CD4-positive, alpha-beta memory T cell (primary cell): ENCODE data around the gene GSTM3. TPM values are rescaled to one million over a fixed set of nuclear protein-coding genes. Genes with fewer than 3 reads are reported as not detected.

Source experiments
- CTCF ChIA-PET: fragments of 350-600 bp; sonication (Branson Sonifier 250); formaldehyde crosslinking; loops from one replicate; lab custom pipeline; 2021; ENCODE audit warnings: inconsistent platforms; ENCODE audit not compliant: partially characterized antibody; lab: Charles Lee
- POLR2A ChIA-PET: fragments of 350-600 bp; sonication (Branson Sonifier 250); formaldehyde crosslinking; loops from one replicate; lab custom pipeline; 2021; ENCODE audit not compliant: partially characterized antibody; lab: Charles Lee
- DNase-seq, 5 donors: peaks; one replicate each; pipeline versions ENCODE4 v3.0.0 to v3.0.0-alpha.2; 2020 to 2022; ENCODE audit warnings: mixed read lengths in 1 of 5
- H3K27ac ChIP-seq: one replicate; pipeline ENCODE4 v1.7.0; 2013; ENCODE audit warnings: low read depth, low read length
- H3K27me3 ChIP-seq: 2 replicates; pipeline ENCODE4 v1.7.0; 2013; ENCODE audit warnings: mild to moderate bottlenecking, low read length, moderate library complexity; ENCODE audit not compliant: insufficient read depth
- H3K36me3 ChIP-seq: 2 replicates; pipeline ENCODE4 v1.7.0; 2013; ENCODE audit warnings: mild to moderate bottlenecking, low read length, moderate library complexity; ENCODE audit not compliant: insufficient read depth
- H3K4me1 ChIP-seq: 2 replicates; pipeline ENCODE4 v1.7.0; 2013; ENCODE audit warnings: mild to moderate bottlenecking, low read length, moderate library complexity; ENCODE audit not compliant: insufficient read depth
- H3K4me3 ChIP-seq, 2 donors: one replicate each; pipeline ENCODE4 v1.7.0; 2013; ENCODE audit warnings: low read length in 2 of 2, mild to moderate bottlenecking in 1 of 2
- H3K9me3 ChIP-seq, 2 donors: one replicate each; pipeline ENCODE4 v1.7.0; 2013; ENCODE audit warnings: low read length in 2 of 2, control low read depth in 1 of 2; ENCODE audit not compliant: control insufficient read depth in 1 of 2
- H3K27ac Mint-ChIP-seq, 7 donors: one replicate each; pipeline ENCODE4 v1.8.0; 2020 to 2021; ENCODE audit warnings: mixed read lengths in 7 of 7, mild to moderate bottlenecking in 6 of 7, inconsistent platforms in 3 of 7, moderate library complexity in 3 of 7
- H3K27me3 Mint-ChIP-seq, 2 donors: one replicate each; pipeline ENCODE4 v1.8.0; 2020 to 2021; ENCODE audit warnings: mixed read lengths in 2 of 2
- H3K36me3 Mint-ChIP-seq, 2 donors: one replicate each; pipeline ENCODE4 v1.8.0; 2020 to 2021; ENCODE audit warnings: mixed read lengths in 2 of 2, inconsistent platforms in 1 of 2, mild to moderate bottlenecking in 1 of 2
- H3K4me1 Mint-ChIP-seq, 4 donors: one replicate each; pipeline ENCODE4 v1.8.0; 2020 to 2021; ENCODE audit warnings: mixed read lengths in 4 of 4, mild to moderate bottlenecking in 1 of 4
- H3K4me3 Mint-ChIP-seq, 8 donors: one replicate each; pipeline ENCODE4 v1.8.0; 2020 to 2021; ENCODE audit warnings: mixed read lengths in 8 of 8, mild to moderate bottlenecking in 7 of 8, moderate library complexity in 6 of 8, inconsistent platforms in 3 of 8
- H3K9me3 Mint-ChIP-seq, 8 donors: one replicate each; pipeline ENCODE4 v1.8.0; 2020 to 2021; ENCODE audit warnings: mixed read lengths in 8 of 8, mild to moderate bottlenecking in 5 of 8, inconsistent platforms in 3 of 8, moderate library complexity in 1 of 8
- intact Hi-C: fragments of 100-400 bp; cut with micrococcal nuclease; formaldehyde crosslinking; loops from one replicate; pipeline ENCODE4 v1.15.1; 2023
- polyA plus RNA-seq, 2 donors: library from polyadenylated mRNA; unstranded; fragments of 300-500 nt; fragmentation: Illumina TruSeq; gene quantifications; one replicate each; pipeline ENCODE4 v1.2.3, GENCODE V29; 2021
- total RNA-seq, 2 experiments: library from RNA; stranded (reverse); gene quantifications; one replicate each; pipeline ENCODE4 v1.2.3, GENCODE V29; 2021

The GSTM3 gene
- total RNA-seq (1 to 10 TPM; 1.2 TPM), polyA plus RNA-seq (10 to 100 TPM; 25.7 to 44.3 TPM)

GRCh38 chr1:109740615-109741373 is at the start of gene GSTM3:
Gene GSTM3, minus strand, starts transcription at chr1:109741038. Its CDS starts 751 bp downstream, at chr1:109740287.
- Mint-ChIP-seq H3K36me3 (peaks cover 0 to 7% of the 10 kb centered on the region in 2 donors), H3K4me3 (peak within 1 kb of the TSS; percentile 73 to 92 (median 87)), H3K27ac (peak within 1 kb of the TSS; percentile 7 to 93 (median 90)), H3K4me1 (peaks cover 8 to 16% (median 12%) of the 10 kb centered on the region in 4 donors), H3K27me3 (peaks cover 0 to 18% of the 10 kb centered on the region in 2 donors), H3K9me3 (no peaks in the 10 kb centered on the region)
- Histone ChIP-seq H3K27ac (peak within 1 kb of the TSS; percentile 44), H3K9me3 (no peaks in the 10 kb centered on the region), H3K27me3 (no peaks in the 10 kb centered on the region), H3K36me3 (no peaks in the 10 kb centered on the region), H3K4me1 (peaks cover 15% of the 10 kb centered on the region), H3K4me3 (peak within 1 kb of the TSS; percentile 52 to 54)
- POLR2A ChIA-PET = interaction anchor here (1.2 to 1.7 kb wide), 2 partner anchors 244 to 245 kb away, joined by 4 to 7 read pairs; partner anchors contain the start of gene AHCYL1
- no peak for DNase-seq
- CTCF ChIA-PET = interaction anchor here (1.2 to 1.6 kb wide), 2 partner anchors 98 to 244 kb away, joined by 4 to 5 read pairs; partner anchors contain the start of gene AHCYL1
- intact Hi-C loops = loop anchor here (1.0 kb wide), 1 partner anchor 244 kb away; the partner anchor contains the start of gene AHCYL1

- intact Hi-C loops = loop anchor here (1.0 to 2.0 kb wide), 4 partner anchors 12 to 194 kb away; partner anchors contain the start of genes AHCYL1 and CSF1
- Mint-ChIP-seq H3K4me3 (peak overlapping the region in 7 of 8 donors; percentile 17 to 82 (median 48)), H3K4me1 (peaks cover 43 to 94% (median 73%) of the 10 kb centered on the region in 4 donors), H3K9me3 (no peaks in the 10 kb centered on the region), H3K36me3 (no peaks in the 10 kb centered on the region), H3K27me3 (no peaks in the 10 kb centered on the region), H3K27ac (peak overlapping the region; percentile 82 to 95 (median 92))
- Histone ChIP-seq H3K36me3 (no peaks in the 10 kb centered on the region), H3K9me3 (no peaks in the 10 kb centered on the region), H3K4me1 (peaks cover 81% of the 10 kb centered on the region), H3K27ac (peak overlapping the region; percentile 39), H3K27me3 (no peaks in the 10 kb centered on the region), H3K4me3 (no peak overlapping the region)
- no peak for DNase-seq
- ChIA-PET POLR2A (interaction anchor here (0.8 to 6.1 kb wide), 14 partner anchors 8 to 548 kb away, joined by 3 to 91 read pairs (median 8); partner anchors contain the start of genes AHCYL1, CSF1, GNAI3 and GSTM4), CTCF (interaction anchor here (0.6 to 27.8 kb wide), 32 partner anchors 9 to 720 kb away, joined by 3 to 864 read pairs (median 5); partner anchors contain the start of genes AHCYL1 and CSF1)
Measured at GRCh38 chr1:109790329-109790728, 49.5 kb upstream of the GSTM3 start.

GRCh38 chr1:109789551-109790180 is 48.8 kb upstream of the GSTM3 start:
- no peak for DNase-seq
- Histone ChIP-seq H3K4me1 (peaks cover 75% of the 10 kb centered on the region), H3K27me3 (no peaks in the 10 kb centered on the region), H3K9me3 (no peaks in the 10 kb centered on the region), H3K27ac (no peak overlapping the region), H3K4me3 (no peak overlapping the region), H3K36me3 (no peaks in the 10 kb centered on the region)
- Mint-ChIP-seq H3K27me3 (no peaks in the 10 kb centered on the region), H3K4me3 (peak overlapping the region in 5 of 8 donors; percentile 41 to 82 (median 51)), H3K9me3 (no peaks in the 10 kb centered on the region), H3K27ac (peak overlapping the region; percentile 82 to 95 (median 92)), H3K36me3 (no peaks in the 10 kb centered on the region), H3K4me1 (peaks cover 43 to 89% (median 71%) of the 10 kb centered on the region in 4 donors)
- POLR2A ChIA-PET = interaction anchor here (1.9 to 6.1 kb wide), 8 partner anchors 12 to 245 kb away, joined by 4 to 91 read pairs (median 20); partner anchors contain the start of genes AHCYL1, CSF1 and STRIP1
- intact Hi-C loops = loop anchor here (1.0 to 2.0 kb wide), 4 partner anchors 13 to 195 kb away; partner anchors contain the start of genes AHCYL1 and CSF1
- CTCF ChIA-PET = interaction anchor here (1.0 to 27.8 kb wide), 12 partner anchors 14 to 192 kb away, joined by 3 to 864 read pairs (median 10); partner anchors contain the start of genes AHCYL1 and CSF1

- H3K27ac ChIP-seq = no peak overlapping the region
- Mint-ChIP-seq H3K4me3 (peak overlapping the region in 3 of 8 donors; percentile 17 to 71 (median 41)), H3K4me1 (peaks cover 39 to 82% (median 64%) of the 10 kb centered on the region in 4 donors), H3K36me3 (no peaks in the 10 kb centered on the region), H3K9me3 (no peaks in the 10 kb centered on the region), H3K27ac (peak overlapping the region; percentile 13 to 95 (median 83)), H3K27me3 (no peaks in the 10 kb centered on the region)
- POLR2A ChIA-PET = interaction anchor here (1.1 to 6.1 kb wide), 5 partner anchors 12 to 195 kb away, joined by 3 to 91 read pairs (median 18); partner anchors contain the start of gene AHCYL1
- H3K4me3 ChIP-seq = no peak overlapping the region
- no peaks in the 10 kb centered on the region for H3K27me3 ChIP-seq
- CTCF ChIA-PET = interaction anchor here (1.2 to 27.8 kb wide), 7 partner anchors 13 to 193 kb away, joined by 3 to 864 read pairs (median 64); partner anchors contain the start of genes AHCYL1 and CSF1
- no peaks in the 10 kb centered on the region for H3K9me3 ChIP-seq
- no peaks in the 10 kb centered on the region for H3K36me3 ChIP-seq
- no peak for DNase-seq
- intact Hi-C loops = no loop called here
- H3K4me1 ChIP-seq = peaks cover 68% of the 10 kb centered on the region
Measured at GRCh38 chr1:109788695-109789521, 48.1 kb upstream of the GSTM3 start.

- no peaks in the 10 kb centered on the region for H3K27me3 ChIP-seq
- peak overlapping the region in 2 of 7 donors; percentile 15 to 17 for H3K27ac Mint-ChIP-seq
- no peaks in the 10 kb centered on the region for H3K36me3 ChIP-seq
- H3K4me3 Mint-ChIP-seq = peak overlapping the region in 1 of 8 donors; percentile 17
- ChIA-PET POLR2A (interaction anchor here (1.1 to 2.4 kb wide), 3 partner anchors 11 to 247 kb away, joined by 3 to 18 read pairs (median 4); partner anchors contain the start of genes AHCYL1 and STRIP1), CTCF (interaction anchor here (0.8 to 27.8 kb wide), 5 partner anchors 13 to 194 kb away, joined by 3 to 864 read pairs (median 4); partner anchors contain the start of gene AHCYL1)
- no peak overlapping the region for H3K27ac ChIP-seq
- no peaks in the 10 kb centered on the region for H3K27me3 Mint-ChIP-seq
- peak in 2 of 5 donors; percentile 14 to 18 for DNase-seq
- no peaks in the 10 kb centered on the region for H3K9me3 ChIP-seq
- no peaks in the 10 kb centered on the region for H3K9me3 Mint-ChIP-seq
- no peaks in the 10 kb centered on the region for H3K36me3 Mint-ChIP-seq
- H3K4me1 Mint-ChIP-seq = peaks cover 30 to 73% (median 55%) of the 10 kb centered on the region in 4 donors
- peaks cover 59% of the 10 kb centered on the region for H3K4me1 ChIP-seq
- no peak overlapping the region for H3K4me3 ChIP-seq
- intact Hi-C loops = no loop called here
Measured at GRCh38 chr1:109787845-109788601, 47.2 kb upstream of the GSTM3 start.
